H1 (cell line): ENCODE results near the gene UBE2V1. TPM values are rescaled to one million over a fixed set of nuclear protein-coding genes. Genes with fewer than 3 reads are reported as not detected.

Experiments
- polyA plus RNA-seq, 7 experiments: library from polyadenylated mRNA; depleted of rRNA in 3 of 7; stranded (reverse) in 5 of 7; unstranded in 2 of 7; fragments of >200 nt in 5 of 7; fragments of 200-250 nt in 2 of 7; gene quantifications; 1 replicate in 5 of 7; 2 replicates in 1 of 7; 4 replicates in 1 of 7; pipeline versions ENCODE4 v1.2.1 to v1.2.3, GENCODE V29; 2011 to 2013; ENCODE audit warnings: missing spikeins in 2 of 7, mixed read lengths in 2 of 7
- total RNA-seq: library from RNA; stranded (reverse); fragmentation: NEBNext Ultra II Directional; extraction: Animal tissue kit (Norgen Biotek cat#: 25700); gene quantifications from 2 replicates; pipeline ENCODE4 v1.2.1, GENCODE V29; 2021
- TF ChIP-seq, protein P1 (sequence below): fragments of 300-600 bp; sonication (generic); IDR thresholded peaks from 2 replicates; pipeline ENCODE4 v1.7.1; 2012; ENCODE audit warnings: low read length, moderate library complexity, mild to moderate bottlenecking, inconsistent platforms; ENCODE audit not compliant: insufficient replicate concordance
- TF ChIP-seq, protein P2 (sequence below), 3 experiments: IDR thresholded peaks; 1 replicate in 2 of 3; 2 replicates in 1 of 3; pipeline versions ENCODE4 v1.5.1 to v1.6.1; 2011; ENCODE audit warnings: low read length in 3 of 3, mild to moderate bottlenecking in 3 of 3, inconsistent platforms in 2 of 3, low read depth in 1 of 3, moderate library complexity in 1 of 3; ENCODE audit not compliant: insufficient read depth in 1 of 3; ENCODE audit errors: control extremely low read depth in 1 of 3

Gene UBE2V1
- total and polyA plus RNA-seq, 2 of the 8 experiments (the other 6 are each of a cell fraction or from before 2014, with no cell fraction given): 141 to 184 TPM

DNA sequence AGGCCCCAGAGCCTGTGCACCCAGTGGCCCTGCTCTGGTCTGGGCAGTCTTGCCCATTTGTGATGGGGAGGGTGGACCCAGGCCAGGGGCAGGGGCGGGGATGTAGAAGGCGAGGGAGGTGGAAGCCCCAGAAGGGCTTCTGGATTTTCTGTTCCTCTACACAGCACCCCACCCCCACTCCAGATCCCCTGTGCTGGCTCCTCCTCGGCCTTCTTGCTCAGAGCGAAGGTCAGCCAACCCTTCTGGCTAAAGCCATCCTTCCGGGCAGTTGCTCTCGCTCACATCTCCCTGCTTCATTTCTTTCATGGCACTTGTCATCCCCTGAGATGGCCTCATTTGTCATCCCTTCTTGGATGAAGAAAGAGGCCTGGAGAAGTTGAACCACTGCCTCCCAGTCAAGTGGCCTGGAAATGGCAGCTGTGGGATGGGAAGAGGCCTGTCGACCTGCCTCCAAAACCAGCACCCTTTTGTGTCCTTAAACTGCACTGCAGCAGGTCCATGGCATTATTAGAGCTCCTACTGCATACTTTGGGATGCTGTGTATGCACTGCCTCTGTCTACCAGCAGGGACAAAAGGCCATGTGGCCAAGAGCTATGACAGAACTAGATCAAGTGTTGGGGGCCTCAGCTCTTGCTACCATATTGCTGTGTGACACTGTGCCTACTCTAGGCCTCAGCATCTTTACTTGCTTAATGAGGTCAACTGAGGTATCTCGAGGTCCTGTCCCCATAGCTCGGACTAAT lies 20.7 kb upstream of the UBE2V1 start (continued):
- TF ChIP-seq, protein P1, sequence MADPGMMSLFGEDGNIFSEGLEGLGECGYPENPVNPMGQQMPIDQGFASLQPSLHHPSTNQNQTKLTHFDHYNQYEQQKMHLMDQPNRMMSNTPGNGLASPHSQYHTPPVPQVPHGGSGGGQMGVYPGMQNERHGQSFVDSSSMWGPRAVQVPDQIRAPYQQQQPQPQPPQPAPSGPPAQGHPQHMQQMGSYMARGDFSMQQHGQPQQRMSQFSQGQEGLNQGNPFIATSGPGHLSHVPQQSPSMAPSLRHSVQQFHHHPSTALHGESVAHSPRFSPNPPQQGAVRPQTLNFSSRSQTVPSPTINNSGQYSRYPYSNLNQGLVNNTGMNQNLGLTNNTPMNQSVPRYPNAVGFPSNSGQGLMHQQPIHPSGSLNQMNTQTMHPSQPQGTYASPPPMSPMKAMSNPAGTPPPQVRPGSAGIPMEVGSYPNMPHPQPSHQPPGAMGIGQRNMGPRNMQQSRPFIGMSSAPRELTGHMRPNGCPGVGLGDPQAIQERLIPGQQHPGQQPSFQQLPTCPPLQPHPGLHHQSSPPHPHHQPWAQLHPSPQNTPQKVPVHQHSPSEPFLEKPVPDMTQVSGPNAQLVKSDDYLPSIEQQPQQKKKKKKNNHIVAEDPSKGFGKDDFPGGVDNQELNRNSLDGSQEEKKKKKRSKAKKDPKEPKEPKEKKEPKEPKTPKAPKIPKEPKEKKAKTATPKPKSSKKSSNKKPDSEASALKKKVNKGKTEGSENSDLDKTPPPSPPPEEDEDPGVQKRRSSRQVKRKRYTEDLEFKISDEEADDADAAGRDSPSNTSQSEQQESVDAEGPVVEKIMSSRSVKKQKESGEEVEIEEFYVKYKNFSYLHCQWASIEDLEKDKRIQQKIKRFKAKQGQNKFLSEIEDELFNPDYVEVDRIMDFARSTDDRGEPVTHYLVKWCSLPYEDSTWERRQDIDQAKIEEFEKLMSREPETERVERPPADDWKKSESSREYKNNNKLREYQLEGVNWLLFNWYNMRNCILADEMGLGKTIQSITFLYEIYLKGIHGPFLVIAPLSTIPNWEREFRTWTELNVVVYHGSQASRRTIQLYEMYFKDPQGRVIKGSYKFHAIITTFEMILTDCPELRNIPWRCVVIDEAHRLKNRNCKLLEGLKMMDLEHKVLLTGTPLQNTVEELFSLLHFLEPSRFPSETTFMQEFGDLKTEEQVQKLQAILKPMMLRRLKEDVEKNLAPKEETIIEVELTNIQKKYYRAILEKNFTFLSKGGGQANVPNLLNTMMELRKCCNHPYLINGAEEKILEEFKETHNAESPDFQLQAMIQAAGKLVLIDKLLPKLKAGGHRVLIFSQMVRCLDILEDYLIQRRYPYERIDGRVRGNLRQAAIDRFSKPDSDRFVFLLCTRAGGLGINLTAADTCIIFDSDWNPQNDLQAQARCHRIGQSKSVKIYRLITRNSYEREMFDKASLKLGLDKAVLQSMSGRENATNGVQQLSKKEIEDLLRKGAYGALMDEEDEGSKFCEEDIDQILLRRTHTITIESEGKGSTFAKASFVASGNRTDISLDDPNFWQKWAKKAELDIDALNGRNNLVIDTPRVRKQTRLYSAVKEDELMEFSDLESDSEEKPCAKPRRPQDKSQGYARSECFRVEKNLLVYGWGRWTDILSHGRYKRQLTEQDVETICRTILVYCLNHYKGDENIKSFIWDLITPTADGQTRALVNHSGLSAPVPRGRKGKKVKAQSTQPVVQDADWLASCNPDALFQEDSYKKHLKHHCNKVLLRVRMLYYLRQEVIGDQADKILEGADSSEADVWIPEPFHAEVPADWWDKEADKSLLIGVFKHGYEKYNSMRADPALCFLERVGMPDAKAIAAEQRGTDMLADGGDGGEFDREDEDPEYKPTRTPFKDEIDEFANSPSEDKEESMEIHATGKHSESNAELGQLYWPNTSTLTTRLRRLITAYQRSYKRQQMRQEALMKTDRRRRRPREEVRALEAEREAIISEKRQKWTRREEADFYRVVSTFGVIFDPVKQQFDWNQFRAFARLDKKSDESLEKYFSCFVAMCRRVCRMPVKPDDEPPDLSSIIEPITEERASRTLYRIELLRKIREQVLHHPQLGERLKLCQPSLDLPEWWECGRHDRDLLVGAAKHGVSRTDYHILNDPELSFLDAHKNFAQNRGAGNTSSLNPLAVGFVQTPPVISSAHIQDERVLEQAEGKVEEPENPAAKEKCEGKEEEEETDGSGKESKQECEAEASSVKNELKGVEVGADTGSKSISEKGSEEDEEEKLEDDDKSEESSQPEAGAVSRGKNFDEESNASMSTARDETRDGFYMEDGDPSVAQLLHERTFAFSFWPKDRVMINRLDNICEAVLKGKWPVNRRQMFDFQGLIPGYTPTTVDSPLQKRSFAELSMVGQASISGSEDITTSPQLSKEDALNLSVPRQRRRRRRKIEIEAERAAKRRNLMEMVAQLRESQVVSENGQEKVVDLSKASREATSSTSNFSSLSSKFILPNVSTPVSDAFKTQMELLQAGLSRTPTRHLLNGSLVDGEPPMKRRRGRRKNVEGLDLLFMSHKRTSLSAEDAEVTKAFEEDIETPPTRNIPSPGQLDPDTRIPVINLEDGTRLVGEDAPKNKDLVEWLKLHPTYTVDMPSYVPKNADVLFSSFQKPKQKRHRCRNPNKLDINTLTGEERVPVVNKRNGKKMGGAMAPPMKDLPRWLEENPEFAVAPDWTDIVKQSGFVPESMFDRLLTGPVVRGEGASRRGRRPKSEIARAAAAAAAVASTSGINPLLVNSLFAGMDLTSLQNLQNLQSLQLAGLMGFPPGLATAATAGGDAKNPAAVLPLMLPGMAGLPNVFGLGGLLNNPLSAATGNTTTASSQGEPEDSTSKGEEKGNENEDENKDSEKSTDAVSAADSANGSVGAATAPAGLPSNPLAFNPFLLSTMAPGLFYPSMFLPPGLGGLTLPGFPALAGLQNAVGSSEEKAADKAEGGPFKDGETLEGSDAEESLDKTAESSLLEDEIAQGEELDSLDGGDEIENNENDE: no peak
- TF ChIP-seq, protein P2, sequence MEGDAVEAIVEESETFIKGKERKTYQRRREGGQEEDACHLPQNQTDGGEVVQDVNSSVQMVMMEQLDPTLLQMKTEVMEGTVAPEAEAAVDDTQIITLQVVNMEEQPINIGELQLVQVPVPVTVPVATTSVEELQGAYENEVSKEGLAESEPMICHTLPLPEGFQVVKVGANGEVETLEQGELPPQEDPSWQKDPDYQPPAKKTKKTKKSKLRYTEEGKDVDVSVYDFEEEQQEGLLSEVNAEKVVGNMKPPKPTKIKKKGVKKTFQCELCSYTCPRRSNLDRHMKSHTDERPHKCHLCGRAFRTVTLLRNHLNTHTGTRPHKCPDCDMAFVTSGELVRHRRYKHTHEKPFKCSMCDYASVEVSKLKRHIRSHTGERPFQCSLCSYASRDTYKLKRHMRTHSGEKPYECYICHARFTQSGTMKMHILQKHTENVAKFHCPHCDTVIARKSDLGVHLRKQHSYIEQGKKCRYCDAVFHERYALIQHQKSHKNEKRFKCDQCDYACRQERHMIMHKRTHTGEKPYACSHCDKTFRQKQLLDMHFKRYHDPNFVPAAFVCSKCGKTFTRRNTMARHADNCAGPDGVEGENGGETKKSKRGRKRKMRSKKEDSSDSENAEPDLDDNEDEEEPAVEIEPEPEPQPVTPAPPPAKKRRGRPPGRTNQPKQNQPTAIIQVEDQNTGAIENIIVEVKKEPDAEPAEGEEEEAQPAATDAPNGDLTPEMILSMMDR (IDR thresholded peaks at IDR 0.05; ENCODE audit: control extremely low read depth in 1 of 3, insufficient read depth in 1 of 3, low read depth in 1 of 3, low read length in 3 of 3): peak in 1 of 3 experiments; percentile 27; a peak in 1 of 4 replicates
